ENCODE measurements around the gene WASF2.
"Not testable (repeated sequence)": the region's sequence is repeated elsewhere in the genome, so short reads cannot be mapped to it uniquely, and the experiment has no call there.

WASF2 gene

DNA sequence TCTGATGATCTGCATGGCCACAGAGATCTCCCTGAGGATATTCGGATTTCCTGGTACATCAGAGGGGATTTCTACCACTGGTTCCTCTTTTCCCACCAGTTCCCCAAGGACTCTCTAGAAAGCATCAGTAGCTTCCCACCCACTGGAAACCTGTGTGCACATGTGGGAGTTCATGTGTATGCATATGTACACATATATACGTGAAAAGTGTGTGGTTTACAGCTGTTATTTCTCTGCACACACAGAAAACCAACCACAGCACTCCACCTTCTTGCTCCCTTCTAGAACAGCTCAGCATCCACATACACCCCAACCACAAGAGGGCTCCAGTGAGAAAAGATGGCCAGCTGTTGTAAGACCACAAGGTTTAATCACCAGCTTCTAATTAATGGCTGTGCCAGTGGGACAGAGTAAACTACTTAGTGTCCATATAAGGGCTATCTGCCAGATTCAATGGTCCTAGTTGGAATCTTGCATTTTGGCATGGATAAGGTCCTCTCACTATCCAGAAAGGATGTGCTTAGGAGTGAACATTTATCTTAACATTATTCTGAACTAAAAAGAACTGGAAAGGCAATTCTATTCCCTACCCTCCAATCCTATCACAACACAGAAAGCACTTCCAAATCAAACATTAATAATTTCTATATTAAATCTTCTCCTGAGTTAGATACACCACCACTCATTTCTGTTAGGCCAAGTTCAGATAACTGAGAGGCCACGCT is 73.4 kb downstream of the WASF2 start:
- no peak for FAIRE-seq

DNA sequence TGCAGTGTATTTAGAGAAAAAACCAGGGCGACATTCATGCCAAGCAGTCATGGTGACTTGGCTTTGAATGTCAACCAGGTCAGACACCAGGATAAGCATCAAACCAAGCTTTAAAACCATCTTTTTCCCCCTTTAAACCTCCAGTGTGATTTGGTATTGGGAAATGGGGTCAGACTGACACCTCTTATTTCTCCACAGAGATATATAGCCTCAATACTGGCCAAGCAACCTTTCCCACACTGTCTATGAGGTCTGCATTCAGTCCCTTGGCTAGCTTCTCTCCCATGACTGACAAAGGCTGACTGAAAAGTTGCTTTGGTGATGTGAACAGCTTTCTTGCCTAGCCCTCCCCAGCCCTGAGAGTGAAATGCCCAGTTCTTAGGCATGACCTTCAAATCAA is 75.9 kb downstream of the WASF2 start:
- FAIRE-seq, result no peak

- no peak for FAIRE-seq
Measured at GRCh38 chr1:27413004-27413403, 77.0 kb downstream of the WASF2 start.

DNA sequence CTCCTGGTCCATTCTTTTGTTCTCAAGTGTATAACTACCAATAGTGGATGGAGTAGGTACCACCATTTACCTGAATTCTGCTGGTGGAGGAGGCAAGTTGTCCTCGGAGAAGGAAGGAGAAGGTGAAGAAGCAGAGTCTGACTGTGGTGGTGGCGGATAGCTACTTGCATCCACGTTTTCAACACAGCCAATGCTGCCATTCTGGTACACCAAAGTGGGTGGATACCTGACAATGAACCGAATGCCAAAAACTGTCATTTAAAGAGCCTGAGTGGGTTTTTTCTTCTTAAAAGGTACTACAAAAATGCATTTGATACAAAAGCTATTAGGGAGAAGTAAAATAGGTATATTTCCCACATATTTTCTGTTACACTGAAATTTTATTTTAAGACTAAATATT is 77.5 kb downstream of the WASF2 start:
- no peak for FAIRE-seq

GRCh38 chr1:27410709-27411108 is 79.3 kb downstream of the WASF2 start:
- FAIRE-seq, result no peak

DNA sequence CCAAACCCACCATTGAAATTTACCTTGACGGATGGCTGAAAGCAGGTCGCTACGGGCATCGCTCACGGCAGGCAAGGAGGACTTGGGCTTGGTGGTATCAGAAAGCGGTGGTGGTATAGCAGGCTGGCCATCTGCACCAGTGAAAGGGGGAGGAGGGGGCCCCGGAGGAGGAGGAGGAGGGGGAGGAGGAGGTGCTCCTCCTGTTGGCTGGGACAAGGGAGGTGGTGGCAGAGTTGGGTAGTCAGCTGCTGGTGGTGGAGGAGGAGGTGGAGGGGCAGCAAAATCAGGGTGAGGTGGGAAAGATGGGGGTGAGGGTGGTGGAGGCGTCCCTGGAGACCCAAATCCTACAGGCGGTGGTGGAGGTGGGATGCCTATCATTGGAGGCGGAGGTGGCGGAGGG is 80.3 kb downstream of the WASF2 start:
- no peak for FAIRE-seq

GRCh38 chr1:27408151-27408550 is 81.8 kb downstream of the WASF2 start:
- FAIRE-seq, result no peak

GRCh38 chr1:27406791-27407190 is 83.2 kb downstream of the WASF2 start:
- not testable (repeated sequence) for FAIRE-seq

GRCh38 chr1:27406362-27406680 is 83.6 kb downstream of the WASF2 start:
- no peak for FAIRE-seq

DNA sequence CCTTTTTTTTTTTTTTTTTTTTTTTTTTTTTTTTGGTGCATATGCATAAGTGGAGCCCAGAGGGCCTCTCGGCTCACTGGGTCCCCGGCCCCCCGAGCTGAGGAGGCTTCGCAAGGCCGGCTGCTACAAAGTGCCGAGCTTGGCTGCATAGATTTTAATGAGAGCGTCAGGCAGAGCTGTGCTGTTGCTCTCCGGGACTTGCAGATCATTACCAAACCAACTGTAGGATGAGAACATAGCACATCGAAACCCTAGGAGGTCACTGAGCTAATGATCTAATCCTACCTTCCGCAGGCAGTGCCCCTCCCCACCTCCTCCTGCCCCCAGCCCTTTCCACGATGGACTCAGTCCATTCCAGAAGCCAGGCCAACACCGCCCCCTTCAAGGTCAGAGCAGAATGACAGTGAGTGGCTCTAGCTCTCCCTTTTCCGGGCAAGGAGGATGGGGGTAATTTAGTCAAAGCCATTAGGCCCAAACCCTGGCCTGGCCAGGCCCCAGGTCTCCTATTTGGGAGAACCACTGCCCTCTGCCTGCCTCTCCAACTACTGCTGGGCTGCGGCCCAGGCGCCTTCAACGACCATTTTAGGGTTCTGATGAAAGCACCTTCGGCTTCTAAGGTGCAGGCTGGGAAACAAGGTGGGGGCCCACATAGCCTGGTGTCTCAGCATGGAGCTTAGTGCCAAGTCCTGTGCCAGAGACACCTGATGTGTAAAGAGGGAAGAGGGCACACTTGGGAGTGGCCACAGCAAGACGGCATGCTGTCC is 84.2 kb downstream of the WASF2 start:
- not testable (repeated sequence) for FAIRE-seq

- FAIRE-seq, result no peak
Measured at GRCh38 chr1:27405074-27405473, 84.9 kb downstream of the WASF2 start.

DNA sequence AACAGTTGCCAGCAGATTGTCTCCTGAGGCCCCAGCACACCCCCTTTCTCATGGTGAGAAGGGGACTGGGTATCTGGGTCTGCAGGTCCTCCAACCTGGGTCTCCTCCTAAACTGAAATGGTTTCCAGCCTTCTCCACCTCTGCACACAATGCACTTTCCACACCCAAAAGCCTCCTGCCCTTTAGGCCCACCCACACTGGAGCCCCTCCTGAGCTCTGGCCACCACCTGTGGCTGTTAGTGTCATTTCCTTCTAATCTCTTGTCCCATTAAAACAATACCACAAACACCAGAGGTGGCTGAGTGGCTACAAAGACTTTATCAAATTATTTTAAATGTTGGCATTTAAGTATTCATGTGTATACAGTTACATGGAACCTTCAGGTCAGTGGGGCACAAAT is 86.0 kb downstream of the WASF2 start:
- FAIRE-seq, result no peak

DNA sequence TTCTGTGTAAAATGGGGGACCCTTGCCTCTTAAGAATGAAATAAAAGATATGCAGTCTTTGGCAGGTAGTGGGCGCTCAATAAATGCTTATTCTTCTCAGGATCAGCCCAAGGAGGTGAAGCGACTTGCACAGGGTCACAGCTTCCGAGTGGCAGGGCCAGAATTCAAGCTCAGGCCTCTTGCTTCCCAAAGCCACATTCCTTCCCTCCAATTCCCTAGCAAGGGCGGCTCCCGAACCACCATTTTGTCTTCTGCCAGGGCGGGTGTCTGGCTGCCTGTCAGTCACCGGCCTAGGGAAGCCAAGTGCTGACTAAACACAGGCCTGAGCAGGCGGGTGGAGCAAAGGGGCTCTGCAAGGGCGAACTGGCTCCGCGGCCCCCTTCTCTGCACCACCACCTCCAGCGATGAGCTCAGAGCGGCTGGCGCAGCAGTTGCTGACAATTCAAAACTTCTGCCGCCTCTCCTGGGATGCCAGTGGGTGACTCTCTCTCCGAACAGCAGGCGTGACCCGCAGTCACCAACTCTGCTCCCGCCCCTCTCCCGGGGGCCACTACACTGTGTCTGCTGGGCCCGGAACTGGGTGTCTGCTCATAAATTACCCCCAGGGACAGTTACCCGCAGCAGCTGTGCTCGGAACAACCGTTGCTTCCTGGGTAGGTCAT is 86.8 kb downstream of the WASF2 start:
- no peak for FAIRE-seq

GRCh38 chr1:27402349-27402754 is 87.6 kb downstream of the WASF2 start:
- FAIRE-seq, result no peak

DNA sequence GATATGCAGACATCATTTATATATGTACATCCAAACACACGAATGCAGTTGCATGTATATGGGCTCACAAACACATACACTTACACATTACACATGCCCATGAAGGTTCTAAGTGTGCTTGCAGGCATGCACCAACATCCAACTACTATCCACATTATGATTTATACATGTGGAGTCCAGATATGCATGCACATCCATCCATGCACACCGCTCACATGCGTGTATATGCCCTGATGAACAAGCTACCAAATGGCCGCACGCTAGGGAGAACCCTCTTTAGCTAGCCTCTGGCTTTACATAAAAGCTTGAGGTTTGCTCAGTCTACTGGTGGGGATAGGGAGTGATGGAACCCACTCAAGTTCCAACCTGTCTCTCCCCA is 89.0 kb downstream of the WASF2 start:
- FAIRE-seq, result no peak

DNA sequence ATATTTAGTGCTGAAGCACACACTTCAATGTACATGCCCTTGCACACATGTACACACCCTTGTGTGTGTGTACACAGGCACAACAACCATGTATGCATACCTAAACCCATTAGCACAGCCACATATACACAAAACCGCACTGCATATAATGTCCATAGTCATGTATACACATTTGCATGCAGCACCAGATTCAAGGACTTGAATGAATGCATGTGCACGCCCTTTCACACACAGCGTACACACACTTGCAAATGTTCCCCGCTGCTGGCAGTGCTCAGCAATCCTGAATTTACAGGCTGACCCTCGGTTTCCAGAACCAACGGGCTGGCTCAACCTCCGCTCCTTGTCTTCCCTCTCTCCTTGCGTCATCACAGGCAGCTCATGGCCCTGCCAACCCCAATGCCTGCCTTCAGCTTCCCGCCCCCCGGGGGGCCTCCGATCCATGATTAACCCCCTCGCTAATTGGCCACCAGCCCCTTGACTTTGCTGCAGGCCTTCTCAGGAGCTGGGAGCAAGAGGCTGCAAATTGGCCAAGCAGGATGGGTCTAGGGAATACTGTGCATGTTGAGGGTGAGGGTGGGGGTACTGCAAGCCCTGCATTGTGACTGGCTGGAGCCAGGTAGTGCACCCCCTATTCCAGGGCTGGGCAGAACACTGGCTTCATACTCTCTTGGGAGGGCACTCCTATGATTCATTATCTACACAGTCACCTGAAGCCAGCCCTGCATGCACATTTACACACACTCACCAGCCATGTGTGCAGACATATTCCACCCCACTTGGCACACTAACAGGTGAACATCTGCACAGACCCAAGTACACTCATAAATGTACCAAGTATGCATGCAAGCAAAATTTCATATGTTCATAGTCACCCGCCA is 89.6 kb downstream of the WASF2 start:
- no peak for FAIRE-seq

DNA sequence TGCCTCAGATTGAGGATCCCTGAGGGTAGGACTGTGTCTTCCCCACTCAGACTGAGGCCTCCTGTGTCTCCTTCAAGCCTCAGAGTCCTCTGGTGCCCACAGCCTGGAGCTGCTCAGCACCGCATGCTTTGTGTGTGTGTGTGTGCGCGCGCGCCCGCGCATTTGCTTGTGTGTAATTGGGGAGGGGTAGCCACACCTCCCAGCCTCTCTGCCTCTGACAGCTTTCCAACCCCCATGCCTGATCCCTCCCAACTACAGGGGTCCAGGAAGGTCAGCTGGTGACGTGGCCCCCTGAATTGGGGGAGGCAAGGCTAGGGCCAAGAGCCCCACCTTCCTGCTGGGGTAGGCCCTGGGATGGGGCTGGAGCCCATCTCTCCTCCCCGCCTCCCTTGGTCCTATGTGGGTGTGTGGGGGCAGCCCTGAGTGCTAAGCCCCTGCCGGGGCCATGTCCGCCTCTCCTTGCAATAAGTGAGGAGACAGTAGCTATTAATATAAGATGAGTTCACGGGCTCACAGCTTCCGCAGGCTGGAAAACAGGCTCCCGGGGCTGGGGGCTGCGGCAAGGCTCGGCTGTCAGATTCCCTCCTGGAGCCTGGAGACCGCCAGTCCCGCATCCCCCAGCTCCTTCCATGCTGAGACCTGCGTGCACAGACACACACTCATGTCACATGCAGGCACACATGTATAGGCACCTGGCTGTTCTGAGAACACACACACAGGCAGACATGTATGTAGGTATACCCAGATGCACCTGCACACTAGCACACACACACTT is 90.5 kb downstream of the WASF2 start:
- no peak for FAIRE-seq

DNA sequence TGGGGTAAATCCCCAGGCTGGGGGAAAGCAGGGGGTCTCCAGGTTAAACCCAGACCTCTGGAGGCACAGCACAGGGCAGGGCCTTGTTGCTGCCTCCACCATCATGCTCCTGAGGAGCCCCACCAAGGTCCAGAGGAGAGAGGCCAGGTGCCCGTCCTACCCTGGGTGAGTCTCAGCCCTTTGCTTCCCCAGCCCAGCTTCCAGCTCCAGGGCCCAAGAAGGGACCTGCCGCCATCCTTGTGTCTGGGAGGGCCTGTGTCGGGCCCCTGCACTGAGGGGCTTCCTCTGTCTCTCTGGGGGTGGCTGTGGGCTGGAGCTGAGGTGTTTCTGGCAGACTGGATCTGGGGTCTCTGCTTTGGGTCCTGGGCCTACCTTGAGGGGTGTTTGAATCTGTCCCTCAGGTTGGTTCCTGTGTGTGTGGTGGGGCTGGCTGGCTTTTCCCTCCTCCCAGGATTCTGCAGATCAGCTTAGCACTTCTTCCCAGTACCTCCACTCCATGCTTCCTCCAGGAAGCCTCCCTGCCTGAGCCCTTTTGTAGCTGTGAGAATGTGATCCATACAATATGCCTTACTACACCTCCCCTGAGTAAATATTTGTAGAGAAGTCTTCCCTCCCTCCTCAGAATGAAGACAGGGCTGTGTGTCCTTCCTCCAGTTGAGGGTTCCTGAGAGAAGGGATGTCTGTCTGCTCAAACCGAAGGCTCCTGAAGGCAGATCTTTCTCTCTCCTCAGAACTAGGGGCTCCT is 91.4 kb downstream of the WASF2 start:
- FAIRE-seq, result no peak

DNA sequence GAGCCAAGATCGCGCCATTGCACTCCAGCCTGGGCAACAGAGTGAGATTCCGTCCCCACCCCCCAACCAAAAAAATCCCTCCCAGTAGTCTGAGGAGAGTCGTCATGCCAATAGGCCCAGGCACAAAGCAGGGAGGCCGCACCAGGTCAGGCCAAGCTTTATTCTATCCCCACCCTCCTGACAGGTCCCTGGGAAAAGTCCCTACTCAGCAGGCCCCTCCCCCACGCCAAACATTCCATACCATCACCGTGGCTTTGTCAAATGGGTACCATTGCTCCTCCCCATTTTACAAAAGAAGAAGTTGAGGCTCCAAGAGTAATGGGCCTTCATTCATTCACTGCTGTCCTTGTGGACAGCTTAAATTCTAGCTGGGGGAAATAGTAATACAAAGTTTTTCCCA is 92.2 kb downstream of the WASF2 start:
- no peak for FAIRE-seq

GRCh38 chr1:27397110-27397509 is 92.9 kb downstream of the WASF2 start:
- no peak for FAIRE-seq

GRCh38 chr1:27395441-27396195 is 94.3 kb downstream of the WASF2 start:
- FAIRE-seq, result no peak

Measured in TTC549 (cell line).